Stimulated activated CD4-positive, alpha-beta T cell treated with anti-CD3 and anti-CD28 coated beads, TNF-alpha, amount 100 ng/mL, for 24 hours (primary cell): Measurements from ENCODE around the gene SYF2.
A peak's percentile ranks its signal among the peaks of the same experiment; 100 is the strongest.
"Not testable (repeated sequence)": the region's sequence is repeated elsewhere in the genome, so short reads cannot be mapped to it uniquely, and the experiment has no call there.

Experiments used
- DNase-seq, 3 experiments: peaks; one replicate each; pipeline ENCODE4 v3.0.0-alpha.2; 2020; ENCODE audit warnings: low read depth in 3 of 3

SYF2 gene

GRCh38 chr1:25246600-25247023 is 14.3 kb upstream of the SYF2 start:
- peak in 1 of 3 experiments; percentile 32 for DNase-seq

DNA sequence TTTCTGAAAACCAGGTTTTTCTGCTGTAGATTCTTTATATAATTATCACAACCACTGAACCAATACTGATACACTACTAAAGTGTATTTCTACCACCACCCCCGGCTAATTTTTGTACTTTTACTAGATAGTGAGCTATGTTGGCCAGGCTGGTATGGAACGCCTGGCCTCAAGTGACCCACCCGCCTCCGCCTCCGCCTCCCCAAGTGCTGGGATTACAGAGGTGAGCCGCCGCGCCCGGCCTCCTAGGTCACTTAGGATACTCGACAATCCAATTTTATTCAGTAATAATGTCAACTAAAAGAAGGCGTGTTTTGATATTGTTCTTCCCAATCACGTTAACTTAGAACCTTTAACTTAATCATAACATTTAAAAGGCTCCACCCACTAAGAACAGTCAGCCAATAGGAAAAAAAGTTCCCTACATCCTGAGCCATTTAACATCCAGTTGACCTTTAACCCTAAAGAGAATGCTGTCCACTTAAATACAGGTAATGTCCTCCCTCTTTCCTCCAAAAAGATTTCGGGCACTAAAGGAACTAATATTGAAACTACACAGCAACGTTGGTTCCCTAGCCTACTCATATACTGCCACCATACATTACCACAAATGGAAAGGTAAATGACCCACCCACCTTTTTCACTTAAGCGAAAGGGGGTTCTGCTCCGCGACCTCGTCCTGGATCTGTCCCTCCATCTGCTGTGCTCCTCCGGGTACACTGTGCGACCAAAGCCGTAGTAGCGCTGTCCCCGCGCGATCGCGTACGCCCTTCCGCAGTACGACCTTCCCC is 13.7 kb upstream of the SYF2 start:
- no peak for DNase-seq

DNA sequence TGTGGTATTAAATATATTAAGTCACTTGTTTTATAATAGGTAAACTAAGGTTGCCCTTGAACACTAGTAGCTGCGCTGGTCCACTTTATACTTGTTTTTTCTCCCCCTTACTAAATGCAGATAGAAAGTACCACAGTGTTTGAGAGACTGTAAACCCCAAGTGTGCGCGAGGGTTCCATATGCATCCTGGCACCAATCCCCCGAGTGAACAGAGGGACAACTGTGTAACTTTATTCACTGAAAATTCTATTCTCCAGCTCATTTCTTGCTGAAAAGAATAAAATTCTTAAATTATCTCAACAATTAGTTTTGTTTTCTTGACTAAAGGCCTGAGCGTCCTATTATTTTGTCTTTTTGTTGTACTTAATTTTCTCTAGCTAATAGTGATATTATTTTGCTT is 13.1 kb upstream of the SYF2 start:
- DNase-seq, result no peak

GRCh38 chr1:25243907-25244306 is 11.6 kb upstream of the SYF2 start:
- no peak for DNase-seq

GRCh38 chr1:25239681-25240541 is 7.6 kb upstream of the SYF2 start:
- DNase-seq, result peak; percentile 81 to 95 (median 88)

DNA sequence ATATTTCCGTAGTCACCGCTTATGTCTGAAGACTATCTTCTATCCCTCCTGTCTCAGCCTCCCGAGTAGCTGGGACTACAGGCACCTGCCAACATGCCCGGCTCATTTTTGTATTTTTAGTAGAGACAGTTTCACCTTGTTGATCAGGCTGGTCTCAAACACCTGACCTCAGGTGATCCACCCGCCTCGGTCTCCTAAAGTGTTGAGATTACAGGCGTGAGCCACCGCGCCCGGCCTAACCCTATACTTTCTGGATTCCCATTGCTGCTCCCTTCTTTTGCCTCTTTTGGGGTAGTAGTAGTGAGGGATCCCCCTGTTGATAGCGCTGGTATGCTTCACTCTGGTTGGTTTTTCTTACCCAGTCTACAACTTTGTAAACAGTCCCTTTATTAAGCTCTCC is 5.7 kb upstream of the SYF2 start:
- no peak for DNase-seq

- not testable (repeated sequence) for DNase-seq
Observed at GRCh38 chr1:25236261-25236660, 4.0 kb upstream of the SYF2 start.

DNA sequence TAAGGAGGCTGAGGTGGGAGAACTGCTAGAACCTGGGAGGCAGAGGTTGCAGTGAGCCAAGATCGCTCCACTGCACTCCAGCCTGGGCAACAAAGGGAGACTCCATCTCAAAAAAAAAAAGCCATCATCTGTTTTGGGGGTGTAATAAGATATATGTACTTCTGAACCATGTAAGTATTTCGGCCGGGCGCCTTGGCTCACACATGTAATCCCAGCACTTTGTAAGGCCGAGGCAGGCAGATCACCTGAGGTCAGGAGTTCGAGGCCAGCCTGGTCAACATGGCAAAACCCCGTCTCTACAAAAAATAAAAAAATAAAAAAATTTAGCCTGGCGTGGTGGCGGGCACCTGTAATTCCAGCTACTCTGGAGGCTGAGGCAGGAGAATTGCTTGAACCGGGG is 3.1 kb upstream of the SYF2 start:
- DNase-seq, result not testable (repeated sequence)

DNA sequence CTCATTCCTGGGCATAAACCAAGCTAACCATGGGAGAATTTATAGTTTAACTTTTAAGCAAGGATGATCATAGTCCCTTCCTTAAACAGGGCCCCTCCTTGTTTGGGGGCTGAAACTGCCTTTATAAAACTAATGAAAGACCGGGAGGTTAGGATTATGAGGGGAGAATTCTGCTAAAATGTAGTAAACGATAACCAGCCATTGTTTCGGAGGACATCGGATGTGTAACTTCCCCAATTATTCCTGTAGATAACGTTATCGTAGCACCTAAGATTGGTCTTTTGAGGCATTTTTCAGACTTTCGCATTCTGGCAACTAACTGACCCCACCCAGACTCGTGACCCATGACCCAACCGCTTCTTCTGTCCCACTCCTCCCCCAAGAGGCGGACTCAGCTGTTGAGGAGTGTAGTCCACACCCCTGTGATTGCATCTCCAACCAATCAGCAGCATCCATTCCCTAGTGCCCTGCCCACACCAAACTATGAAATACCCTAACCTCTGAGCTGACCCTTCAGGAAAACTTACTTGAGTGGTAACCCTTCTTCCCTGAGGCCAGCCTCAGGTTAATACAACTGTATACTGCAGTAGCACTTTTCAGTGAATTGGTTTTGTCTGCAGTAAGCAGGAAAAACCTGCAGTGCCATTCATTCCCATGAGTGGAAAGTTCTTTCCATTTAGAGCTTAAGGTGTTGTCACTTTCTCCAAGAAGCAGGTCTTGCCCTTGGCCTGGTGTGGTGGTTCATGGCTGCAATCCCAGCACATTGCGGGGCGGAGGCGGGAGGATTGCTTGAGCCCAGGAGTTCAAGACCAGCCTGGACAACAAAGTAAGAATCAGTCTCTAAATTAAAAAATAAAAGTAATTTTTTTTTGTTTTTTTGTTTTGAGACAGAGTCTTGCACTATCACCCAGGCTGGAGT is 823 bp upstream of the SYF2 start:
- DNase-seq, result peak in 2 of 3 experiments; percentile 38 to 53

GRCh38 chr1:25223471-25223870 is 8.8 kb downstream of the SYF2 start:
- DNase-seq, result no peak

GRCh38 chr1:25222606-25223005 is 9.7 kb downstream of the SYF2 start:
- DNase-seq, result no peak

DNA sequence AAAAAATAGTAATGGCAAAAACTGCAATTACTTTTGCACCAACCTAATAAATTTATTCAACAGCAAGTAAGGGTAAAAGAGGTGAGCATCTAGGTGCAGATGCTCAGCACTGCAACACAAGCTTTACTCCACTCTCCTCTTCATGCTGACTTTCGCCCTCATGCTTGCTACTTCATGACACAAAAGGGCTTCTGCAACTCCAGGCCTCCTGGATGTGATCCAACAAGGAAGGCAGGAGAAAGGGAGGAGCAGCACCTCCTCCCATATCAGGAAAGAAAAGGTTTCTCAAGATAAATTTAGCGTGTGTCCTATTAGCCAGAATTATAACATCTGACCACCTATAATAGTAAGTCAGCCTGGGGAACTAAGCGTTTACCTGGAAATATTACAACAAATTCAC is 11.6 kb downstream of the SYF2 start:
- DNase-seq, result no peak

DNA sequence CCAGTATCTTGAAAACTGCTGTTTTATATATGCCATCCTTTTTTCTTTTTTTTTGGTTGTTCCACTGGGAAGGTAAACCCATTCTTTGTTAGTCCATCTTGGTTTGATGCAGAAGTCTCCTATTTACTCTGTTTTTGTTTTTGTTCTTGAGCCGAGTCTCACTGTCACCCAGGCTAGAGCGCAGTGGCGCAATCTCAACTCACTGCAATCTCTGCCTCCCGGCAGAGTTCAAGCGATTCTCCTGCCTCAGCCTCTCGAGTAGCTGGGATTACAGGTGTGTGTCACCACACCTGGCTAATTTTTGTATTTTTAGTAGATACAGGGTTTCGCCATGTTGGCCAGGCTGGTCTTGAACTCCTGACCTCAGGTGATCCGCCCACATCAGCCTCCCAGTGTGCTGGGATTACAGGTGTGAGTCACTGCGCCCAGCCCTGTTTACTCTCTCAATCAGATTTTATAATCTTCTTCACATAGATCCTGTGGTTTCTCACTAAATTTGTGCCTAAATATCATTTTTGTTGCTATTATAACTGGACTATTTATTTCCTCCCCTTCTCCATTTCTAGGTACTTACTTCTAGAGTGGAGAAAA is 12.5 kb downstream of the SYF2 start:
- DNase-seq, result no peak

DNA sequence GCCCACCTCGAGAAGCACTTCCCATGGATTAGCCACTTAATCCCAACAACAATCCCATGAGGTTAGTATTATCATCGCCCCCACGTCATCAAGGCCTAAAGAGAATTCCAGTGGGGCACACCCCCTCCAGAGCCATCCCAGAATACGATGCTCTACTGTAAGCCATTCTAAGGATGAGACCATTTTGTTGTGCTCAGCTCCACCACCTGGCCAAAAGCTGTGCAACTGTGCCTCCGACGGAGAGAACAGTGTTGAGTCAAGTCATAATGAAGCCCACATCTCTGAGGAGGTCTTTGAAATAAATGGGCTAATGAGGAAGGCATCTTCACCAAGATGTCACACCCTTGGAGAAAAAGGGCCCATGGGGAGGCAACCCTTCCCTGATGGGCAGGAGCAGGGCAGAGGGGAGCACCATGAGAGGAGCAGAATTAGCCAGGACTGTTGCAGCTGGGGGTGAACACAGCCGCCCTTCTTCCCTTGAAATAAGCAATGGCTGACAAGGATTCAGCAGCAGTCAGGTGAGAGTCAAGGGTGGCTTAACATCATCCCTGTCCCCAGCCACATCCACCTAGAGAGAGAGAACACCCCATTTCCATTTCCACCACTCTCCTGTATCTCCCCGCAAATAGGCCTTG is 14.6 kb downstream of the SYF2 start:
- no peak for DNase-seq

DNA sequence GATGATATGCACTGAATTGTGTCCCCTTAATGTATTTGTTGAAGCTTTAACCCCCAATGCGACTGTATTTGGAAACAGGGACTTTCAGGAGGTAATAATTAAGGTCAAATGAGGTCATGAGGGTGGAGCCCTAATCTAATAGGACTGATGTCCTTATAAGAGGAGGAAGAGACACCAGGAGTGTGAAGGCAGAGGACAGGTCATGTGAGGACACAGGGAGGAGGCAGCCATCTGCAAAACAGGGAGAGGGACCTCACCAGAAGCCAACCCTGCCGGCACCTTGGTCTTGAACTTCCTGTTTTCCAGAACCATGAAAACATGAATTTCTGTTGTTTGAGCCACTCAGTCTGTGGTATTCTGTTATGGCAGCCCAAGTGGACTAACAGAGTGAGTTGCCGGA is 15.3 kb downstream of the SYF2 start:
- no peak for DNase-seq

- DNase-seq, result no peak
Observed at GRCh38 chr1:25216123-25216522, 16.2 kb downstream of the SYF2 start.

DNA sequence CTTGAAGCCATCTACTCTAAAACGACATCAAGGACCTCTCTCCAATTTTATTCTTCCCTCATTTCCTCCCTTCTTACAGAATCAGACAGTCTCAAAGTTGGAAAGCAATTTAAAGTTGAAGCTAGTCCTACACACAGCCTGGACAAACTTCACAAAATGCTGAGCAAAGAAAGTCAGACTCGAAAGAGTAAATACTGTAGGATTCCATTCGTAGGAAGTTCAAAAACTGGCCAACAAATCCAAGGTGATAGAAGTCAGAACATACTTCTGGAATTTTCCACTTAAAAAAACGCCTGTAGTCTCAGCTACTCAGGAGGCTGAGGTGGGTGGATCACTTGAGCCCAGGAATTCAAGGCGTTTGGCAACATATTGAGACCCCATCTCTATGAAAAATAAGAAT is 19.6 kb downstream of the SYF2 start:
- no peak for DNase-seq

DNA sequence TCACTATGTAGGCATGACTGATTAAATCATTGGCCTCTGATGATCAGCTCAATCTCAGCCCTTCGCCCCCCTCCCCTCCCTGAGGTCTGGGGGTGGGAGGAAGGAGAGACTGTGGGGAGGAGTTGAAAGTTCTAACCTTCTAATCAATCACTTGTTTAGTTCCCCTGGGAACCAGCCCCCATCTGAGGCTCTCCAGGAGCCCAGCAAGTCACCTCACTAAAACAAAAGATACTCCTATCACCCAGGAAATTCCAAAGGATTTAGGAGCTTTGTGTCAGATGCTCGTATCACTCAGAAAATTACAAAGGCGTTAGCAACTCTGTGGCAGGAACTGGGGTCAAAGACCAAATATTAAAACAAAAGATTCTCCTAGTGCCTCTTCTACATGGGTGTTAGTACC is 21.6 kb downstream of the SYF2 start:
- no peak for DNase-seq

DNA sequence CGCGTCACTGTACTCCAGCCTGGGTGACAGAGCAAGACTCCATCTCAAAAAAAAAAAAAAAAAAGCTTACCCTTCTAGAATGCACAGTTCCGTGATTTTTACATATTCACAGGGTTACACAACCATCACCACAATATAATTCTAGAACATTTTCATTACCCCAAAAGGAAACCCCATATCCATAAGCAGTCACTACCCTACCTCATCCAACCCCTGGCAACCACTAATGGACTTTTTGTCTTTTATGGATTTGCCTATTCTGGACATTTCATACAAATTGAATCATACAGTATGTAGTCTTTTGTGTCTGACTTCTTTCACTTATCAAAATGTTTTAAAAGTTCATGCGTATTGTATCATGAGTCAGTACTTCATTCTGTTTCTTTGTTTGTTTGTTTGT is 22.8 kb downstream of the SYF2 start:
- no peak for DNase-seq

DNA sequence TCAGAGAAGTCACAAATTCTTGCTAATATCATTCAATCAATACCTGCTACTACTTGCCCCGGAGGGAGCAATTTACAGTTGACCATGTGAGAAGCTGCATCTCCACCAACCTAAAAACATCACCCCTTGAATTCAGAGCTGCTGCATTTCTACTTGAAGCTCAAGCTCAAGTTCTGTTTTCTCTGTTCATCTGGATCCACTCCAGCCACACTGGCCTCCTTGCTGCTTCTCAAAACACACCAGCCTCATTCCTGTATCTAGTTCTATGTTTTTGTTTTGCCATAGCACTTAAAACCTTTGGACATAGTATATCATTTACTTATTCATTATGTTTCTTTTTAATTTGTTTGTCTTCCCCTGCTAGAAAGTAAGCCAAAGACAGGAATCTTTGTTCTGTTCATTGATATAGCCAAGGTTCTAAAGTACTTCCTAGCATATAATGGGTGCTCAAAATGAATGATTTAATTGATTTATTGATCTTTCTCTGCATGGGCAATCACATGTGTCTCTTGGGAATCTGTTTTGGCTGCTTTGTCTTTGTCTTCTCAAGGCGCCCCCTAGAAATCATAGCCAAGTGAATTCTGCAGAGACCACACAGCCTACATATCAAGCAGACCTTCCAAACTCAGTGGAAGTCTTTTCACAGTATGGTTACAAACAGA is 23.6 kb downstream of the SYF2 start:
- no peak for DNase-seq

GRCh38 chr1:25208092-25208491 is 24.2 kb downstream of the SYF2 start:
- DNase-seq, result no peak
